LNCaP clone FGC (cell line): ENCODE results near the gene LMO7.

Experiments
- DNase-seq: peaks from one replicate; pipeline ENCODE4 v3.0.0-alpha.2; 2011; ENCODE audit warnings: low read depth
- H3K4me3 ChIP-seq: 2 replicates; pipeline ENCODE4 v1.5.1; 2011; ENCODE audit warnings: mild to moderate bottlenecking, low read depth, low read length, control low read depth
- CTCF ChIP-seq: IDR thresholded peaks from 2 replicates; pipeline ENCODE4 v1.5.1; 2012; ENCODE audit warnings: mild to moderate bottlenecking; ENCODE audit not compliant: control insufficient read depth, insufficient read depth; ENCODE audit errors: extremely low read depth

The LMO7 gene

GRCh38 chr13:75635101-75635827, 866 bp upstream of the LMO7 start:
- no peak overlapping the region for H3K4me3 ChIP-seq
- DNase-seq, result no peak
- no peak for TF ChIP-seq CTCF

GRCh38 chr13:75636436-75637180, 478 bp downstream of the LMO7 start:
- H3K4me3 ChIP-seq, result no peak overlapping the region

GRCh38 chr13:75637181-75637750, 1.1 kb downstream of the LMO7 start:
- no peak for TF ChIP-seq CTCF
- H3K4me3 ChIP-seq, result no peak overlapping the region

More at GRCh38 chr13:75636436-75637180, 478 bp downstream of the LMO7 start:
- TF ChIP-seq CTCF, result no peak
- DNase-seq, result no peak

GRCh38 chr13:75639454-75639853, 3.3 kb downstream of the LMO7 start:
- no peak overlapping the region for H3K4me3 ChIP-seq
- no peak for TF ChIP-seq CTCF
- no peak for DNase-seq

More at GRCh38 chr13:75637181-75637750, 1.1 kb downstream of the LMO7 start:
- no peak for DNase-seq

GRCh38 chr13:75641026-75641425, 4.9 kb downstream of the LMO7 start:
- H3K4me3 ChIP-seq, result no peak overlapping the region
- no peak for DNase-seq
- no peak for TF ChIP-seq CTCF

- no peak for TF ChIP-seq CTCF
- DNase-seq, result peak; percentile 23
- no peak overlapping the region for H3K4me3 ChIP-seq
Measured at GRCh38 chr13:75643182-75643581, 7.1 kb downstream of the LMO7 start.
